Measurements from ENCODE around the gene ANXA2. TPM values are rescaled to one million over a fixed set of nuclear protein-coding genes. Genes with fewer than 3 reads are reported as not detected.
A peak's percentile ranks its signal among the peaks of the same experiment; 100 is the strongest.

Gene ANXA2
- total RNA-seq, 1 experiment from 2014 or later, result 1,903 TPM

- CTCF ChIA-PET, result interaction anchor here (0.7 kb wide), 1 partner anchor 26 kb away, joined by 8 read pairs; no protein-coding TSS in a partner anchor
- no peaks in the 10 kb centered on the region for H3K36me3 ChIP-seq (ENCODE audit: control insufficient read depth, insufficient read depth, low read length)
- TF ChIP-seq REST (IDR thresholded peaks at IDR 0.05; ENCODE audit: insufficient read depth in 1 of 2, low read depth in 2 of 2, low read length in 1 of 2) (no peak), CTCF (IDR thresholded peaks at IDR 0.05) (no peak)
- in situ Hi-C loops (cut with HindIII; ENCODE audit: low pct_unique_long_range_greater_than_20kb, low sequenced_read_pairs) (no loop called here), intact Hi-C loops (cut with micrococcal nuclease; ENCODE audit: unreplicated experiment) (no loop called here)
- DNase-seq (ENCODE audit: low read depth, low spot score) (no peak), ATAC-seq (0 out of 2 replicates have a peak, but pooled peaks have one; percentile 38)
- no TSS peak for BruUV-seq (replicated peaks)
- H3K27me3 ChIP-seq (ENCODE audit: control insufficient read depth, insufficient read depth, low read length), result peaks cover 3% of the 10 kb centered on the region; the same call in 1 of the 2 replicates
- no peak overlapping the region for H3K27ac ChIP-seq (ENCODE audit: low read length)
- H3K9me3 ChIP-seq (ENCODE audit: control insufficient read depth, insufficient read depth, low read depth, low read length), result no peaks in the 10 kb centered on the region
- H3K4me3 ChIP-seq (ENCODE audit: low read depth in 2 of 2, low read length in 2 of 2), result no peak overlapping the region
- POLR2A ChIA-PET, result no interaction called here
- no peaks in the 10 kb centered on the region for H3K4me1 ChIP-seq (ENCODE audit: control insufficient read depth, insufficient read depth, low read length)
Measured at GRCh38 chr15:60299452-60300047, 98.2 kb downstream of the ANXA2 start.

Other genes with a start within 250 kb of the ANXA2 start
- 66.2 TPM for gene ICE2, start 81.2 kb upstream of the ANXA2 start, total RNA-seq (2021; ENCODE audit: unreplicated experiment)

All from Panc1 (cell line).